ENCODE results near the gene C18orf63. TPM values are rescaled to one million over a fixed set of nuclear protein-coding genes. Genes with fewer than 3 reads are reported as not detected.

The C18orf63 gene
- total RNA-seq, 1 donor from 2014 or later, result not detected

- no peak overlapping the region for H3K4me3 ChIP-seq (ENCODE audit: low read depth, low read length)
- no peak for TF ChIP-seq CTCF (conservative IDR thresholded peaks at IDR 0.05; ENCODE audit: low read depth, low read length)
- DNase-seq (ENCODE audit: low read depth), result no peak
Observed at GRCh38 chr18:74348581-74348980, 32.9 kb downstream of the C18orf63 start.

GRCh38 chr18:74351354-74351753 is 35.7 kb downstream of the C18orf63 start:
- no peak overlapping the region for H3K4me3 ChIP-seq (ENCODE audit: low read depth, low read length)
- no peak for TF ChIP-seq CTCF (conservative IDR thresholded peaks at IDR 0.05; ENCODE audit: low read depth, low read length)
- DNase-seq (ENCODE audit: low read depth), result no peak

- peak; percentile 29 for DNase-seq (ENCODE audit: low read depth)
- H3K4me3 ChIP-seq (ENCODE audit: low read depth, low read length), result no peak overlapping the region
- peak; percentile 97 for TF ChIP-seq CTCF (conservative IDR thresholded peaks at IDR 0.05; ENCODE audit: low read depth, low read length)
Observed at GRCh38 chr18:74353169-74353775, 37.6 kb downstream of the C18orf63 start.

- no peak overlapping the region for H3K4me3 ChIP-seq (ENCODE audit: low read depth, low read length)
- DNase-seq (ENCODE audit: low read depth), result no peak
- TF ChIP-seq CTCF (conservative IDR thresholded peaks at IDR 0.05; ENCODE audit: low read depth, low read length), result no peak
Observed at GRCh38 chr18:74356959-74357358, 41.3 kb downstream of the C18orf63 start.

GRCh38 chr18:74360852-74361655 is 45.4 kb downstream of the C18orf63 start:
- no peak for TF ChIP-seq CTCF (conservative IDR thresholded peaks at IDR 0.05; ENCODE audit: low read depth, low read length)

GRCh38 chr18:74367905-74368304 is 52.3 kb downstream of the C18orf63 start:
- TF ChIP-seq CTCF (conservative IDR thresholded peaks at IDR 0.05; ENCODE audit: low read depth, low read length), result no peak
- DNase-seq (ENCODE audit: low read depth), result no peak
- no peak overlapping the region for H3K4me3 ChIP-seq (ENCODE audit: low read depth, low read length)

More at GRCh38 chr18:74360852-74361655, 45.4 kb downstream of the C18orf63 start:
- DNase-seq (ENCODE audit: low read depth), result no peak
- no peak overlapping the region for H3K4me3 ChIP-seq (ENCODE audit: low read depth, low read length)

All from epithelial cell of proximal tubule (primary cell).